NCI-H146 (cell line): ENCODE data around the gene HSD17B4.
"Not testable (repeated sequence)": the region's sequence is repeated elsewhere in the genome, so short reads cannot be mapped to it uniquely, and the experiment has no call there.

Experiments
- DNase-seq: peaks from one replicate; lab custom pipeline; 2025; lab: John Stamatoyannopoulos, UW

Gene HSD17B4

GRCh38 chr5:119483155-119483554 is 30.9 kb downstream of the HSD17B4 start:
- DNase-seq: no peak

DNA sequence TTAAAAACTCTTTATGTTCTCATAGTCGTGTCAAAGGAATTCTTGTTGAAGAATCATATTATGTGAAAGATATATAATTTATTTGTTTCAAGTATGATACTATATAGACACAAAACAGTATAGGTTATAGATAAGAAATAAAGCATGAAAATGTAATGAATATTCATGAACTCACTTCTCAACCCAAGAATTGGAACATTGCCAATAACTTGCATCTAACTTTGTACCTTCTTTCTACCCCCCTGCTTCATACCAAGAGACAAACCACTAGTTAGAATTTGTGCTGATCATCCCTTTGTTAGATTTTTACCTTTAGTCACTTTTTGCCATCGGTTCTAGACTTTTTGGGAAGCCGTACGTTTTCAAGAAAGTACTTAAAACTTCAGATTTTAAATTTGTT is 32.6 kb downstream of the HSD17B4 start:
- no peak for DNase-seq

- no peak for DNase-seq
These were observed 49.4 kb downstream of the HSD17B4 start for GRCh38 chr5:119501671-119502179.

DNA sequence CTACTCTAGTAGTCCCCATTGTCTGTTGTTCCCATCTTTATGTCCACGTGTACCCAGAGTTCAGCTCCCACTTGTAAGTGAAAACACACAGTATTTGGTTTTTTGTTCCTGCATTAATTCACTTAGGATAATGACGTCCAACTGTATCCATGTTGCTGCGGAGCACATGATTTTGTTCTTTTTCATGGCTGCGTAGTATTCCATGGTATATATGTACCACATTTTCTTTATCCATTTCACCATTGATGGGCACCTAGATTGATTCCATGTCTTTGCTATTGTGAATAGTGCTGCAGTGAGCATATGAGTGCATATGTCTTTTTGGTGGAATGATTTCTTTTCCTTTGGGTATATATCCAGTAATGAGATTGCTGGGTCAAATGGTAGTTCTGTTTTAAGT is 51.6 kb downstream of the HSD17B4 start:
- DNase-seq: not testable (repeated sequence)

- no peak for DNase-seq
These were observed 60.0 kb downstream of the HSD17B4 start for GRCh38 chr5:119512277-119512676.

DNA sequence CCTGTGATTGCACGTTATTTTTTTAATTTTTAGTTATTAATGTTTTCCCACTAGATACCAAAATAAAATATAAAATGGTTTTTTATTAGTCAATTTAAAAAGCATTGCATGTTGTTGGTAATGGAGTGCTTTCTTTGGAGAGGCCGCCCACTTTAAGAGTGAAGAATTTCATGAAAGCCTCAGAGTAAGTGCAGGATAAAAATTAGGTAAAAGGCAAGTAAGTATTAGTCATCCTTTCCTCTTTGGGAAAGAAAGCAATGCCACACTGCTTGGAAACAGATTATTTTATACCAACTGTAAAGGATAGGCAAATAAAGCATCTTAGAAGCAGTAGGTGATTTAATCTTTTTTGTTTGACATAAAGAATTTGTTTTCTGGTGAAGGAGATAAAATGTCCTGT is 62.9 kb downstream of the HSD17B4 start:
- DNase-seq: no peak

GRCh38 chr5:119517115-119517514 is 64.8 kb downstream of the HSD17B4 start:
- DNase-seq: not testable (repeated sequence)

GRCh38 chr5:119521232-119521631 is 68.9 kb downstream of the HSD17B4 start:
- no peak for DNase-seq

- no peak for DNase-seq
These were observed 70.5 kb downstream of the HSD17B4 start for GRCh38 chr5:119522841-119523240.

GRCh38 chr5:119524485-119524884 is 72.2 kb downstream of the HSD17B4 start:
- no peak for DNase-seq

DNA sequence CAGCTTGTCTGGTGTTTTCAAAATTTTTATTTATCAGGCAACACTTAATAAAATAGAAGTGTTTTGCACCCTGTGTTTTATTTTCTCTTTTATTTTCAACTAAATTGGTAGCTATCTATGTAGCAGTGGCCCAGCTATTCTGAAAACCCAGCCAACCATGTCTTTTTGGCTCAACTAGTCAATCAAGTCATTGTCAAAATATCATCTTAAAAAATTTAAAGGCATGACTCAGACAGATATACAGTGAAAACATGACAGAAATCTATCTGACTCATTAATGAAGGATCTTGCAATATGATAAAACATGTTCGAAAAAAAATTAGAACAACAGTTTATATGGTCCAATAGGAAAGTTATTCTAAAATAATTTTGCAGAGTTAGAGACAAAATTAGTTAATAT is 75.1 kb downstream of the HSD17B4 start:
- DNase-seq: no peak

- DNase-seq: no peak
These were observed 77.5 kb downstream of the HSD17B4 start for GRCh38 chr5:119529811-119530210.

GRCh38 chr5:119532637-119533036 is 80.3 kb downstream of the HSD17B4 start:
- no peak for DNase-seq

DNA sequence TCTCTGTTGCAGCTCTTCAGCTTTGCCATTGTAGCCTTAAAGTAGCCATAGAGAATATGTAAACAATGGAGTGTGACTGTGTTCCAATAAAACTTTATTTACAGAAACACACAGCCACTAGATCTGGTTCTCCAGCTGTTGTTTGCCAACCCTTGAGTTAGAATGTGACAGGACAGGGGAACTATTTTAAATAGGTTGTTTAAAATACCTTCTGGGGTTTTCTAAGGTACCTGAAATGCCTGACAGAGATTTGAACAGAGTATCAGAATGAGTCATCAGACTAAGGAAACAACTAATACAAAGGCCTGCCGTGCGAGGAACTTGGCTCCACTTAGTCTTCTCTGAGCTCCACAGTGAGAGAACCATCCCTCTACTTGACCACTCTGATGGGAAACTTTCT is 85.4 kb downstream of the HSD17B4 start:
- DNase-seq: no peak

DNA sequence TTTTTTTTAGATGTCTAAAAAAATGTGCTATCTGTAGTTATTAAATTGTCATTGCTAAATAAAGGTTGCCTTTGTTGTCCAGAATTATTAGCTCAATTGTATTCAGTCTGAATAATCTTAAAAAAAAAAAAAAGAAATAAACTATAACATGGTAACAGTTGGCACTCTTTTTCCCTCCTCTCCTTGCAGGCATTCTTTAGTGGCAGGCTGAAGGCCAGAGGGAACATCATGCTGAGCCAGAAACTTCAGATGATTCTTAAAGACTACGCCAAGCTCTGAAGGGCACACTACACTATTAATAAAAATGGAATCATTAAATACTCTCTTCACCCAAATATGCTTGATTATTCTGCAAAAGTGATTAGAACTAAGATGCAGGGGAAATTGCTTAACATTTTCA is 89.4 kb downstream of the HSD17B4 start:
- no peak for DNase-seq

DNA sequence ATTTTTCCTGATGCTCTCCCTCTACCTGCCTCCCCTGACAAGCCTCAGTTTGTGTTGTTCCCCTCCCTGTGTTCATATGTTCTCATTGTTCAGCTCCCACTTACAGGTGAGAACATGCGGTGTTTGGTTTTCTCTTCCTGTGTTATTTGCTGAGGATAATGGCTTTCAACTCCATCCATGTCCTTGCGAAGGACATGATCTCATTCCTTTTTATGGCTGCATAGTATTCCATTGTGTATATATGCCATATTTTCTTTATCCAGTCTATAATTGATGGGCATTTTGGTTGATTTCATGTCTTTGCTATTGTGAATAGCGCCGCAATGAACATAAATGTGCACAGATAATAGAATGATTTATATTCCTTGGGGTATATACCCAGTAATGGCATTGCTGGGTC is 99.5 kb downstream of the HSD17B4 start:
- DNase-seq: no peak

DNA sequence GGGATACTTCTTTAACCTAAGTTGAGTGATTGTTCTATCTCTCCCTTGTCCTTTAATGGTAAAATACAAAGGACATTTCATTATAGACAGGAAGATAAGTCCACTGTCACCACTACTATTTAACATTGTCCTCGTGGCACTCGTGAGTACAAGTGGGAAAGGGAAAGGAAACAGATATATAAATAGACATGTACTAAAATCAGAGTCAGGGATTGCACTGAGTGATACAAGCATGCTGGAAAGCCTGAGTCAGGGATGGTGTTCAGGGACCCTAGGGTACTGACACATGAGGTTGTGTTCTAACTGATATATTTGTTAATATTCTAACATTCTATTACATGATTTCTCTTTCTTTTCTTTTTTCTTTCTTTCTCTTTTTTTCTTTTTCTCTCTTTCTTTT is 102.3 kb downstream of the HSD17B4 start:
- DNase-seq: no peak

DNA sequence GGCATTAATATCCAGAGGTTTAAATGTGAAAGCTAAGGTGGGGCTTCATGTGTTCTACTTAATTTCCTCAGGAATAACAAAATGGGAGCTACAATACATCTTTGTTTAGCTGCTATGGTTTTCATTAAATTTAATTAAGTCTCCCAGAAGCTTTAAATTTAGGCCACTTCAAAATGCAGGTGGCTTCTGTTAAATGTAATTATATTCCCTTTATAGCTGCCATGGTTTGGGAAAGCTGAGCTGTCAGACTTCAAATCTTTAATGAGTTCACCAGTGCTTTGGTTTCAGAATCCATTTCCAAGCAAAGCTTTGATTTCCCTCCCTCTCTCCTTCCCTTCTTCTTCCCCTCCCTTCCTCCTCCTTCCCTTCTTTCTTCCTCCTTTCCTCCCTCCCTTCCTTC is 118.6 kb downstream of the HSD17B4 start:
- no peak for DNase-seq

GRCh38 chr5:119578937-119579336 is 126.6 kb downstream of the HSD17B4 start:
- peak; percentile 47 for DNase-seq

DNA sequence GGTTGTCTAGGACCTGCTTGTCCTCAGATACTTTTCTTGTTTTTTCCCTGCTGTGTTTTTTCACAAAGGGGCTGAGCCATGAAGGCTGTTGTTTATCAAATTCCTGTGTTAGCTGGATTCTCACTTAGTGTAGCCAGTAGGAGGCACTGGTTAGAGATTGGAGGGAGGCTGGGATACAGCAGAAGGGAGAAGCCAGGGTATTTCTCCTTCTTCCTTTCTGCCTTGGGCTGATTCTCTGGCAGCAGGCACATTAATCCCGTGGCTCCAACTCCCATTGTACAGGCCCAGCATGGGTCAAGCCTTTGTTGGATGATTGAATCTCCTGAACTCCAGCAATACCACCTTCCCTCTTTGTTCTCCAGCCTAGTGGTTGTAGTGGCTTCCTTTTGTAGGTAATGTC is 130.7 kb downstream of the HSD17B4 start:
- peak; percentile 0 for DNase-seq

DNA sequence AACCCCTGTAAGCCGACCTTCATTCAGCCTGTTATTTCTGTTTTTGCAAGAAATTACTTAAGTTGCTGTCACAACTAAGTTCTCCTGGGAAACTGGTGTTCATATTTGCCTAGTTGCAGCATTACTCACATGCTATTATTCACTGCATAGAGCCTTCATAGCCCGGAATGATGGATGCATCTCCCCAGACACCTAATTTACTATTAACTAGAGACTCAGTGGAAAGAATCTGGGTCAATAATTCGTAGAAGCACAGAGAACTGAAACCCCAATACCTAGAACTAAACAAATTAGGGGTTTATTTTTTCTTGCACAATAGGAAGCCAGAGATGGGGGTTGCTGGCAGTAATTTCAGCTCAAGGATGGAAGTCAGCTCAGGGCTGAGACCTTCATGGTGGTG is 131.4 kb downstream of the HSD17B4 start:
- DNase-seq: no peak
